Urothelium cell line (cell line): ENCODE data around the gene PRKCG.
"Not testable (repeated sequence)": the region's sequence is repeated elsewhere in the genome, so short reads cannot be mapped to it uniquely, and the experiment has no call there.

Source experiments
- DNase-seq: peaks from one replicate; pipeline ENCODE4 v3.0.0; 2011; ENCODE audit warnings: low spot score, mixed read lengths
- FAIRE-seq: peaks from 2 replicates; lab custom pipeline; 2011; peaks lifted over from hg19 to GRCh38; lab: Jason Lieb, UNC

Gene PRKCG

GRCh38 chr19:53936029-53936428 lies 54.0 kb downstream of the PRKCG start:
- FAIRE-seq (no peak), DNase-seq (no peak)

- no peak for FAIRE-seq
- DNase-seq, result no peak
These were observed 60.2 kb downstream of the PRKCG start for GRCh38 chr19:53942001-53942786.

- DNase-seq (no peak), FAIRE-seq (no peak)
These were observed 62.4 kb downstream of the PRKCG start for GRCh38 chr19:53944416-53944815.

GRCh38 chr19:53944933-53945332 lies 62.9 kb downstream of the PRKCG start:
- no peak for DNase-seq
- FAIRE-seq, result no peak

GRCh38 chr19:53945441-53945840 lies 63.4 kb downstream of the PRKCG start:
- DNase-seq (peak; percentile 73), FAIRE-seq (peak; percentile 81)

- no peak for DNase-seq
- FAIRE-seq, result no peak
These were observed 64.0 kb downstream of the PRKCG start for GRCh38 chr19:53945998-53946397.

- no peak for DNase-seq
- FAIRE-seq, result no peak
These were observed 65.6 kb downstream of the PRKCG start for GRCh38 chr19:53947624-53948023.

GRCh38 chr19:53948611-53949010 lies 66.6 kb downstream of the PRKCG start:
- not testable (repeated sequence) for FAIRE-seq, DNase-seq

GRCh38 chr19:53951436-53951835 lies 69.4 kb downstream of the PRKCG start:
- FAIRE-seq, result no peak
- DNase-seq, result no peak

GRCh38 chr19:53951947-53952346 lies 70.0 kb downstream of the PRKCG start:
- no peak for DNase-seq
- FAIRE-seq, result no peak

- FAIRE-seq (no peak), DNase-seq (no peak)
These were observed 71.4 kb downstream of the PRKCG start for GRCh38 chr19:53953383-53953782.
